Measurements from ENCODE around the gene RINL. TPM values are rescaled to one million over a fixed set of nuclear protein-coding genes. Genes with fewer than 3 reads are reported as not detected.
A peak's percentile ranks its signal among the peaks of the same experiment; 100 is the strongest.
"Not testable (repeated sequence)": the region's sequence is repeated elsewhere in the genome, so short reads cannot be mapped to it uniquely, and the experiment has no call there.

The RINL gene
- total RNA-seq, 2 donors from 2014 or later: 122 to 151 TPM

- Mint-ChIP-seq H3K27ac (peak overlapping the region; percentile 51), H3K4me1 (ENCODE audit: low read depth) (peaks cover 31% of the 10 kb centered on the region), H3K36me3 (ENCODE audit: insufficient read depth in 2 of 2) (peaks cover 9 to 13% of the 10 kb centered on the region in 2 donors), H3K9me3 (peaks cover 0 to 2% of the 10 kb centered on the region in 2 donors), H3K4me3 (peak overlapping the region; percentile 86 to 96), H3K27me3 (ENCODE audit: low read depth) (no peaks in the 10 kb centered on the region)
- no peak for ATAC-seq (replicated peaks in 1 of 2)
- no peak for DNase-seq
Measured at GRCh38 chr19:38898788-38899446, 20.8 kb upstream of the RINL start.

DNA sequence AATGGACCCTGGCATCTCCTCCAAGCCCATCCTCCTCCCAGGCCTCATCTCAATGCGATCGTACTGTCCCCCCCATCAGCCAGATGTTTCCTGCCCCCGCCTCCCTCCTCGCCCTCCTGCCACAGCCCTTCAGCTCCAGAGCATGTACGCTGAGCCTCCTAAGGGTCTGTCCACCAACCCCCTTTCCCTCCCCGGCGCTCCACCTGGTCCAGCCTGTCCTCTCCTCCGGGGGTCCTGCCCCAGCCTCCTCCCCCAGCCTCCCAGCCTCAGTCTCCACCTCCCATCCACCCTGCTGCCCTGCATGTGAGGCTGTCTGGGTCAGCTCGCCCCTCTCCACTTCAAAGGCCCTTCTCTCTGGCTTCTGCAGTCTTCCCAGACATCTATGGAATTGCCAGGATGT, 16.9 kb upstream of the RINL start:
- no peak overlapping the region for H3K4me3 Mint-ChIP-seq
- no peaks in the 10 kb centered on the region for H3K9me3 Mint-ChIP-seq
- no peak for ATAC-seq (replicated peaks in 1 of 2)
- no peak for DNase-seq
- H3K27me3 Mint-ChIP-seq (ENCODE audit: low read depth): no peaks in the 10 kb centered on the region
- H3K27ac Mint-ChIP-seq: no peak overlapping the region
- peaks cover 19% of the 10 kb centered on the region for H3K4me1 Mint-ChIP-seq (ENCODE audit: low read depth)
- peaks cover 1 to 2% of the 10 kb centered on the region in 2 donors for H3K36me3 Mint-ChIP-seq (ENCODE audit: insufficient read depth in 2 of 2)

DNA sequence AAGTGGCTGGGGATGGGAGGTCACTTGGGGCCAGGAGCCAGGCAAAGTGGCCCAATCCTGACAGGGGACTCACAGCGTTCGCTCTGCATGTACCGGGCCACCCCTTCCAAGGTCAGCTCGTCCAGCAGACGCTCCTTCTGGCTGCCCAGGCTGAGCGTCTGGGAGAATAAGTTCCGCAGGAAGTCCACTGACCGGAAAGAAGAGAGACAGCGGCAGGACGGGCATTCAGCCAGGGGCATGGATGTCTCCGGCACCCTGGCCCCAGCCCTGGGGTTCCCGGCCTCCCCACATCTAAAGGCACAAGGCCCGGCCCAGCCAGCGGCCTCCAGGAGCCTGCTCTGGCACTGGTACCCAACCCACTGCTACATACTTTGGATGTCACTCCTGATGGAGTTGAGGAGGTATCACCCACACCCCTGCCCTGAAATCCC, 15.3 kb upstream of the RINL start:
- DNase-seq: no peak
- H3K36me3 Mint-ChIP-seq (ENCODE audit: insufficient read depth in 2 of 2): peaks cover 0 to 1% of the 10 kb centered on the region in 2 donors
- peaks cover 10% of the 10 kb centered on the region for H3K4me1 Mint-ChIP-seq (ENCODE audit: low read depth)
- no peak for ATAC-seq (replicated peaks in 1 of 2)
- H3K27me3 Mint-ChIP-seq (ENCODE audit: low read depth): no peaks in the 10 kb centered on the region
- no peak overlapping the region for H3K4me3 Mint-ChIP-seq
- no peak overlapping the region for H3K27ac Mint-ChIP-seq
- H3K9me3 Mint-ChIP-seq: no peaks in the 10 kb centered on the region

DNA sequence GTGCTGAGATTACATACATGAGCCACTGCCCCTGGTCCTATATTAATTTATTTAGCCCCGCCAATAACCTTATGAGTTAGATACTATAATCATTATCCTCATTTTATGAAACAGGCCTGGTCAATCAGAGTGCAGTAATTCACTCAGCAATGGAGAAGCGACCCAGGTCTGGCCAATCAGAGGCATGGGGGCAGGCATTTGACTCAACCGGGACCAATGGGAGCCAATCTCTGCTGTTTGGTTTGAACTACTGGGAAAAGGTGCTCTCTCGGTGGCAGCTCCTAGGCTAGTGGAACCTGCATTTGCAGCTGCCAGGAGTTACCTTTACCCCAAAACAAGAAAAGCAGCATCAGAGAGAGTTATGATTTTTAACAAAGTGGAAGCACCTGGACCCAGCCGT, 14.8 kb upstream of the RINL start:
- H3K36me3 Mint-ChIP-seq (ENCODE audit: insufficient read depth in 2 of 2): peaks cover 0 to 1% of the 10 kb centered on the region in 2 donors
- no peak overlapping the region for H3K27ac Mint-ChIP-seq
- H3K27me3 Mint-ChIP-seq (ENCODE audit: low read depth): no peaks in the 10 kb centered on the region
- DNase-seq: no peak
- no peak overlapping the region for H3K4me3 Mint-ChIP-seq
- H3K9me3 Mint-ChIP-seq: no peaks in the 10 kb centered on the region
- H3K4me1 Mint-ChIP-seq (ENCODE audit: low read depth): peaks cover 5% of the 10 kb centered on the region
- no peak for ATAC-seq (replicated peaks in 1 of 2)

DNA sequence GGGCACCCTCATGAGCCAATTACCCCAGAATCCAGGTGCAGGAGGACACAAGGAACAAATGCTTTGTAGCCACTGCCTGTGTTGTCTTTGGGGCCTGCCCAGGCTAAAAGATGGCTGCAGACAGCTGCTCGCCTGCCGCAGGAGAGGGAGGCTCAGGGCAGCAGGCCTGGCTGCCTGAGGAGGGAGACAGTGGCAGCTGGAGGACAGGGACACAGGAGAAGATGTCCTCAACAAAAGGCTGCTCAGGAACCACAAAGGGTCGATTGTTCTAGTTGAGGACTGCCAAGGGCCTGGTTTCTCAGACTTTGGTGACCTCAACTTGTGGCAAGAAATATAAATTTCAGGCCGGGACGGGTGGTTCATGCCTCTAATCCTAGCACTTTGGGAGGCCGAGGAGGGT, 13.7 kb upstream of the RINL start:
- Mint-ChIP-seq H3K4me1 (ENCODE audit: low read depth) (peaks cover 6% of the 10 kb centered on the region), H3K9me3 (no peaks in the 10 kb centered on the region), H3K27ac (no peak overlapping the region), H3K4me3 (no peak overlapping the region), H3K36me3 (ENCODE audit: insufficient read depth in 2 of 2) (no peaks in the 10 kb centered on the region), H3K27me3 (ENCODE audit: low read depth) (no peaks in the 10 kb centered on the region)
- ATAC-seq (replicated peaks in 1 of 2) (no peak), DNase-seq (no peak)

DNA sequence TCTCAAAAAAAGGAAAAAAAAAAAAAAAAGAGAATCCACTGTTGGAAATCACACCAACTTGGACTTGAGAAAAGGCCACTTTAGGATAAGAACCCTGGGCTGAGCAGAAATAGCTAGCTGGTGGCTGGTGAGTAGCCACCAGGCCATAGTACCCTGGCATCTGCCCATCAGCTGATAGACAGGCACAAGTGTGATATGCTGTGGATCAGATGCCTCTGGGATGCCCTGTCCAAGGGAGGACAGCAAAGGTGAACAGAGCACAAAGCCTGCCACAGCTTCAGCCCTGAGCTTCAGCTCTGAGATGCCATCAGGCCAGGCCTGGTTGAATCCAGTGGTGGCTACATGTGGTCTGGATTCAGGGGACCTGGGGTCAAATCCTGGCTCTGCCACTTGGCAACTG, 12.6 kb upstream of the RINL start:
- ATAC-seq (replicated peaks in 1 of 2) (no peak), DNase-seq (no peak)
- Mint-ChIP-seq H3K4me3 (no peak overlapping the region), H3K4me1 (ENCODE audit: low read depth) (peaks cover 6% of the 10 kb centered on the region), H3K36me3 (ENCODE audit: insufficient read depth in 2 of 2) (no peaks in the 10 kb centered on the region), H3K9me3 (no peaks in the 10 kb centered on the region), H3K27me3 (ENCODE audit: low read depth) (no peaks in the 10 kb centered on the region), H3K27ac (no peak overlapping the region)

- DNase-seq: no peak
- no peak overlapping the region for H3K4me3 Mint-ChIP-seq
- no peaks in the 10 kb centered on the region for H3K27me3 Mint-ChIP-seq (ENCODE audit: low read depth)
- peaks cover 6% of the 10 kb centered on the region for H3K4me1 Mint-ChIP-seq (ENCODE audit: low read depth)
- no peaks in the 10 kb centered on the region for H3K9me3 Mint-ChIP-seq
- H3K27ac Mint-ChIP-seq: no peak overlapping the region
- no peaks in the 10 kb centered on the region for H3K36me3 Mint-ChIP-seq (ENCODE audit: insufficient read depth in 2 of 2)
- no peak for ATAC-seq (replicated peaks in 1 of 2)
Measured at GRCh38 chr19:38889803-38890202, 11.7 kb upstream of the RINL start.

- no peaks in the 10 kb centered on the region for H3K9me3 Mint-ChIP-seq
- H3K4me1 Mint-ChIP-seq (ENCODE audit: low read depth): peaks cover 6% of the 10 kb centered on the region
- no peak for ATAC-seq (replicated peaks in 1 of 2)
- no peak overlapping the region for H3K4me3 Mint-ChIP-seq
- no peaks in the 10 kb centered on the region for H3K36me3 Mint-ChIP-seq (ENCODE audit: insufficient read depth in 2 of 2)
- no peak for DNase-seq
- no peaks in the 10 kb centered on the region for H3K27me3 Mint-ChIP-seq (ENCODE audit: low read depth)
- no peak overlapping the region for H3K27ac Mint-ChIP-seq
Measured at GRCh38 chr19:38888876-38889275, 10.8 kb upstream of the RINL start.

DNA sequence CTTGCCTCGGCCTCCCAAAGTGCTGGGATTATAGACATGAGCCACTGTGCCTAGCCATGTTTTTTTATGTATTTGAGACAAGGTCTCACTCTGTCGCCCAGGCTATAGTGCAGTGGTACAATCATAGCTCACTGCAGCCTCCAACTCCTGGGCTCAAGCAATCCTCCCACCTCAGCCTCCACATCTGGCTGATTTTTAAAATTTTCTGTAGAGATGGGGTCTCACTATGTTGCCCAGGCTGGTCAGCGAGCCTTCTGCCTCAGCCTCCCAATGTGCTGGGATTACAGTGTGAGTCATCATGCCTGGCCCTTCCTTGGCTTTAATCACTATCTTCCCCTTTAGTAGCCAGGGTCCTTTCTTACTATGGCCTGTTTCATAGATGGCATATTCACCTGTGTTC, 6.6 kb upstream of the RINL start:
- not testable (repeated sequence) for DNase-seq; H3K36me3 Mint-ChIP-seq (ENCODE audit: insufficient read depth in 2 of 2); H3K4me1 Mint-ChIP-seq (ENCODE audit: low read depth); H3K27ac Mint-ChIP-seq; ATAC-seq (replicated peaks in 1 of 2); H3K4me3 Mint-ChIP-seq; H3K27me3 Mint-ChIP-seq (ENCODE audit: low read depth); H3K9me3 Mint-ChIP-seq

DNA sequence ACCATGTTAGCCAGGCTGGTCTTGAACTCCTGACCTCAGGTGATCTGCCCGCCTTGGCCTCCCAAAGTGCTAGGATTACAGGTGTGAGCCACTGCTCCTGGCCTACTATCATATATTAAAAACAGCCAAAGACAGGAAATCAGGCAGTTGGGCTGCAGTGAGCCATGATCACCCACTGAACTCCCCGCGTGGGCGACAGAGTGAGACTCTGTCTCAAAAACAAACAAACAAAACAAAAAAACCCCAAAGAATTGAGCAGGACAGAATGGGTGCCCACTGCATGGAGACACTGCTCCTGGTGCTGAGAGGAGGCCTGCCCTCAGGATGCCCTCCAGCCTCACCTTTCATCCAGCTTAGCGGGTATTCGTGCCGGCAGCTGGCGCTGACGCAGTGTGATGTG, 5.2 kb upstream of the RINL start:
- DNase-seq (no peak), ATAC-seq (replicated peaks in 1 of 2) (no peak)
- no peak overlapping the region for H3K27ac Mint-ChIP-seq
- no peak overlapping the region for H3K4me3 Mint-ChIP-seq
- no peaks in the 10 kb centered on the region for H3K27me3 Mint-ChIP-seq (ENCODE audit: low read depth)
- H3K36me3 Mint-ChIP-seq (ENCODE audit: insufficient read depth in 2 of 2): no peaks in the 10 kb centered on the region
- H3K9me3 Mint-ChIP-seq: no peaks in the 10 kb centered on the region
- peaks cover 14% of the 10 kb centered on the region for H3K4me1 Mint-ChIP-seq (ENCODE audit: low read depth)

DNA sequence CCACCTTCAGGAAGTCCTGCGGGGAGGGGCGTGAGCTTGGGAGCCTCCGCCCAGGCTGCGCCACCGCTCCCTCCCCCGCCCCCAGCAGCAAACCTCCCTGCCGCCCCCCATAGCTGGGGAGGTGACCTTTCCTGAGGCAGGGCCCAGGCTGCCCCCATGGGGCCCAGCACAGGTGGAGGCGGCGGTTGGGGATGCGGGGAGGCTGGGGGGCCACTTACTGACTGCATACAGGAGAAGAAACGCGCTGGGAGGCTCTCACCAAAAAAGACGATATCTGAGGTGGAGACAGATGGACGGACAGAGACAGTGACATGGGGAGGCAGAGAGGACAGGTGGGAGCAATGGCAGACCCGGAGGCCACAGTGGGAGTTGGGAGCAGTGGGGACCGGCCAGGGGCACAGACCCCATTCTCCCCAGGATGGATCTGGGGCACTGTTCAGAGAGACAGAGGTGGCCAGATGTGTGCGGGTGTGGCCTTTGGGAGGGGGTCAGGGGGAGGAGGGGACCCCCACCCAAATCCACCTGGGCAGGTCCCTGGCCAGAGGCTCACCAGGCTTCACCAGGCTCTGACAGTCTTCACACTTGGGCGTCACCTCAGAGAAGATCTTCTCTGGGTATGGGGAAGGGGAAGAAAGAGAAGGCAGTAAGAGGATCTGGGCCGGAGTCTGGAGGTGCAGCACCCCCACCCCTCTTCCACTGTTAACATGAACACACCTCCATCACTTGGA, 3.0 kb upstream of the RINL start:
- no peaks in the 10 kb centered on the region for H3K27me3 Mint-ChIP-seq (ENCODE audit: low read depth)
- H3K4me3 Mint-ChIP-seq: no peak overlapping the region
- no peaks in the 10 kb centered on the region for H3K9me3 Mint-ChIP-seq
- peaks cover 29% of the 10 kb centered on the region for H3K4me1 Mint-ChIP-seq (ENCODE audit: low read depth)
- ATAC-seq (replicated peaks in 1 of 2) (no peak), DNase-seq (no peak)
- H3K27ac Mint-ChIP-seq: no peak overlapping the region
- peaks cover 0 to 3% of the 10 kb centered on the region in 2 donors for H3K36me3 Mint-ChIP-seq (ENCODE audit: insufficient read depth in 2 of 2)

DNA sequence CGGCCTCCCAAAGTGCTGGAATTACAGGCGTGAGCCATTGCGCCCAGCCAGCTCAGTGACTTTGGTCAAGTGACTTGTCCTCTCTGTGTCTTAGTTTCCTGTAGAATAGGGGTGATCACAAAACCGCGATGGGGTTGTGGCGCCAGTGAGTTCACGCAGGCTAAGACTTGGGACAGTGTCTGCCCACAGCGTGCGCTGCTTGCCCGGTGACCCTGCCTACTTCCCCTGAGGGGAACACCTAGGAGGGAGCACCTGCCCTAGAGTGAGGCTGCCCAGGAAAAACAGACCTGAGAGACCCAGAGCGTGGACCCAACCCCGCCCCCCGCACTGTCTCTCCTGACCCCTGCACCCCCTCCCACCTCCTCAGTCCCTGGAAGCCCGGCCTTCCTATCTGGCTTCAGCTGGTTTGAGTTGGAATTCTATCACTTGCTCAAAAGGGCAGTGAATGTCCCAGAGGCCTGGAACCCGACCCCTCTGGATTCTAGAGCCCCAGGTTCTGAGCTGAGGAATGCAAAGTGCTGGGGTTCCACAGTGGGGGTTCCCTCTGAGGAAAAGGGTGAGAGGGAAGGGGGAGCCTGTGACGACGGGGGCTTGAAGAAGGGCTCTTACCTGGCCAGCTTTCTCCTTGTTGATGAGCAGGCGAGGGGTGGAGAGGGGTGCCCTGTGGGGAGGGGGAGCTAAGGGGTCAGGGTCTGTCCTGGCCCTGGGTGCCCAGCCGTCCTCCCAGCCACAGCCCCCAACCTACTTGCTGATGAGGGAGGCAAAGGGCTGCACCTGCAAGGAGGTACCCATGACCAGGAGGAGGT, 2.2 kb upstream of the RINL start:
- ATAC-seq (replicated peaks in 1 of 2) (no peak), DNase-seq (no peak)
- Mint-ChIP-seq H3K4me1 (ENCODE audit: low read depth) (peaks cover 35% of the 10 kb centered on the region), H3K36me3 (ENCODE audit: insufficient read depth in 2 of 2) (peaks cover 0 to 4% of the 10 kb centered on the region in 2 donors), H3K27me3 (ENCODE audit: low read depth) (no peaks in the 10 kb centered on the region), H3K4me3 (peak overlapping the region in 1 of 2 donors; percentile 29), H3K9me3 (no peaks in the 10 kb centered on the region), H3K27ac (peak overlapping the region; percentile 70)

DNA sequence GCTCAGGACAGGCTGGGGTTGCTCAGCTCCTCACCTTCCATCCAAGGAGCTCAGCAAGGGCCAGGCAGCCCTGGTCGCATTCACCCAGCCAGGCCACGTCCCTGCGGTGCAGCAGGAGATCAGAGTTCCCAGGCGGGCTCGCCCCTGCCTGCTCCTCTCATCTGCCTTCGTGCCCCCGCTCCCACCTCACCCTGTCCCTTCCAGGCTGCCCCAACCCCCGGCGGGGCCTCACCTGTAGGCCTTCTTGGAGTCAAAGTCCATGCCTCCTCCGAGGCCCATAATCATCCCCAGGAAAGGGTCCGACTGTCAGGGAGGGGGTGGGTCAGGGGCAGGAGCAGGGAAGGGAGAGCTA, 1.3 kb upstream of the RINL start:
- DNase-seq: no peak
- H3K27ac Mint-ChIP-seq: peak overlapping the region; percentile 70
- H3K9me3 Mint-ChIP-seq: no peaks in the 10 kb centered on the region
- no peaks in the 10 kb centered on the region for H3K27me3 Mint-ChIP-seq (ENCODE audit: low read depth)
- H3K4me1 Mint-ChIP-seq (ENCODE audit: low read depth): peaks cover 35% of the 10 kb centered on the region
- H3K4me3 Mint-ChIP-seq: peak overlapping the region in 1 of 2 donors; percentile 29
- H3K36me3 Mint-ChIP-seq (ENCODE audit: insufficient read depth in 2 of 2): peaks cover 0 to 4% of the 10 kb centered on the region in 2 donors
- ATAC-seq (replicated peaks in 1 of 2): no peak

Measured in activated T-cell treated with anti-CD3 and anti-CD28 coated beads, Interleukin-2, amount 50 U/mL, for 72 hours (primary cell).